GM21528 (cell line): ENCODE results near the gene WWTR1.

Experiments
- ATAC-seq: cut with Tn5 transposase; IDR thresholded peaks from one replicate; pipeline ENCODE4 v1.9.1; 2021; ENCODE audit warnings: mild to moderate bottlenecking, moderate library complexity; ENCODE audit not compliant: unreplicated experiment, low FRiP score

Gene WWTR1

GRCh38 chr3:149599236-149599635 lies 58.6 kb downstream of the WWTR1 start:
- no peak for ATAC-seq

- no peak for ATAC-seq
Measured at GRCh38 chr3:149596134-149596770, 61.6 kb downstream of the WWTR1 start.

GRCh38 chr3:149593418-149594160 lies 64.2 kb downstream of the WWTR1 start:
- no peak for ATAC-seq

- no peak for ATAC-seq
Measured at GRCh38 chr3:149592758-149593240, 65.0 kb downstream of the WWTR1 start.

- no peak for ATAC-seq
Measured at GRCh38 chr3:149590691-149591441, 67.0 kb downstream of the WWTR1 start.

- ATAC-seq = no peak
Measured at GRCh38 chr3:149589332-149589731, 68.5 kb downstream of the WWTR1 start.

- no peak for ATAC-seq
Measured at GRCh38 chr3:149588909-149589308, 68.9 kb downstream of the WWTR1 start.

- no peak for ATAC-seq
Measured at GRCh38 chr3:149587383-149587782, 70.4 kb downstream of the WWTR1 start.

- ATAC-seq = no peak
Measured at GRCh38 chr3:149586871-149587270, 71.0 kb downstream of the WWTR1 start.

GRCh38 chr3:149585401-149585726 lies 72.5 kb downstream of the WWTR1 start:
- peak; percentile 83 for ATAC-seq

- ATAC-seq = no peak
Measured at GRCh38 chr3:149583921-149584635, 73.7 kb downstream of the WWTR1 start.

- no peak for ATAC-seq
Measured at GRCh38 chr3:149582395-149582794, 75.4 kb downstream of the WWTR1 start.

GRCh38 chr3:149581681-149582370 lies 76.0 kb downstream of the WWTR1 start:
- ATAC-seq = no peak

GRCh38 chr3:149581248-149581647 lies 76.6 kb downstream of the WWTR1 start:
- ATAC-seq = no peak

GRCh38 chr3:149579838-149580542 lies 77.8 kb downstream of the WWTR1 start:
- ATAC-seq = no peak

- ATAC-seq = no peak
Measured at GRCh38 chr3:149579161-149579560, 78.7 kb downstream of the WWTR1 start.

GRCh38 chr3:149577801-149578200 lies 80.0 kb downstream of the WWTR1 start:
- no peak for ATAC-seq

GRCh38 chr3:149575961-149576564 lies 81.8 kb downstream of the WWTR1 start:
- no peak for ATAC-seq
